22Rv1 (cell line): Measurements from ENCODE around the gene ZNF776.

Experiments
- CTCF ChIP-seq: fragments of 450-650 bp; IDR thresholded peaks from 2 replicates; pipeline ENCODE4 v1.5.1; 2017; ENCODE audit warnings: mild to moderate bottlenecking
- ZFX ChIP-seq: fragments of 450-650 bp; IDR thresholded peaks from 2 replicates; pipeline ENCODE4 v1.6.1; 2017; ENCODE audit warnings: antibody characterized with exemption, borderline replicate concordance

GRCh38 chr19:57803594-57804325 lies 57.1 kb downstream of the ZNF776 start:
- TF ChIP-seq CTCF (no peak), ZFX (no peak)
